Left forelimb (tissue), 1 donor: ENCODE measurements around the gene FAM169A.
"Not testable (repeated sequence)": the region's sequence is repeated elsewhere in the genome, so short reads cannot be mapped to it uniquely, and the experiment has no call there.

Source experiments
- DNase-seq: peaks from one replicate; pipeline ENCODE4 v3.0.0-alpha.2; 2018; ENCODE audit warnings: low spot score

The FAM169A gene

DNA sequence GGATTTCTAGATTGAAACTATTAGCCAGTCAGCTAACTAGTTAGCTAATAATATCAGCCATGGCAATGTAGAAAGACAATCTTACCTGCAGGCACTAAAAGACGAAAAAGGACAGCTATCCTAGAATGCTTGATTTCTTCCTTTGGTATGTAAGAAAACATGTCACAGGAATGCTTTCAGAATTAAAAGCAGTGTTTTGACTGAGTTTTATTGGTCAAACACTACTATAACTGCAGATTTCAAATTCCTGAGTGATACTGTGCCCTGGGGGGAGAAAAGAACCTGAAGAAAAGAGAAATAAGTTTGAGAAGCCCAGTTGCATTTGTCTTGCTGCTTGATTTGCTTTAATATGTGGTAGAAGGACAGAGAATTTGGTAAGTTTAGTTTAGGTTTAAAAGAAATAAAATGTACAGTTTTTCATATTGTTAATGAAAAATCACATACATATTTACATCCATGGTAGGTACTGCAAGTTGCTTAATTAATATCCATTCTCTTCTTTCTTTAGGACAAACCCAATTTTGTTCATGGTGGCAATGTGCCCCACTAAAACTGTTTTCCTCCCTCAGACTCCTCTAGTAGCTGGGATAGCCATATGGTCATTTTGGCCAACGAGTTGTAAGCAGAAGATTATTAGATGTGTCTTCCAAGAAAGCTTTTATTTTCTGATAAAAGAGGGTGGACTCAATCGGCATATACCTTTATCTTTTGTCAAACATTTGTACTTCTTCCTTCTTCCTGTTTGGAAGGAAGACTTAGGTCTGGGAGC, 4.3 kb upstream of the FAM169A start:
- no peak for DNase-seq

DNA sequence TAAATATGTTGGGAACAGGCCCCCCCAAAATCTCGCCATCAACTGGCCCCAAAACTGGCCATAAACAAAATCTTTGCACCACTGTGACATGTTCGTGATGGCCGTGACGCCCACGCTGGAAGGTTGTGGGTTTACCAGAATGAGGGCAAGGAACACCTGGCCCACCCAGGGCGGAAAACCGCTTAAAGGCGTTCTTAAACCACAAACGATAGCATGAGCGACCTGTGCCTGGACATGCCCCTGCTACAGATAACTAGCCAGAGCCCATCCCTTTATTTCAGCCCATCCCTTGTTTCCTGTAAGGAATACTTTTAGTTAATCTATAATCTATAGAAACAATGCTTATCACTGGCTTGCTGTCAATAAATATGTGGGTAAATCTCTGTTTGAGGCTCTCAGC, 3.2 kb upstream of the FAM169A start:
- not testable (repeated sequence) for DNase-seq

DNA sequence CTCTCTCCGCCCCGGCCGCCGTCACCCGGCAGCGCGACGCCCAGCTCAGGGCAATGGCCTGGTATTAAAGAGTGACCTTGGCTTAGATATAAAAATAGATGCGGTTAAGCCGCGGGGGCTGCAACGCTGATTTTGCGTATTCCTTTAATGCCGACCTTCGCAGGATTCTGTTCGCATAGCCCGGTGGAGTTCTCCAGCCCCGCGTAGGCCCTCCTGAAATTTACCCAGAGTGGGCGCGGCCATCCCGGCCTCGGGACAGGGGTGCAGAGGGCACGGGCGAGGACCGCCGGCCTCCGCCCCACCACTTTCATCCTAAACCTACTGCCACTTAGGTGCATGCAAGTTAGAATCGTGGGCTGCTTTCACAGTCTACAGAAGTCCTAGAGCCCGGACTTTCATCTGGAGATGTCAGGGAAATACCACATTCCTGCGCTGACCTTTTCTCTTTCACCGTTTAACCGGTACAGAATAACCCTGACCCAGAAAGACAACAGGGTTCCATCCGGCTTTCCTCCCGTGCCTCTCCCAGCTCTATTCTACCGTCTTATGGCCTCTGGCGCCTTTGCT, 492 bp upstream of the FAM169A start:
- no peak for DNase-seq

DNA sequence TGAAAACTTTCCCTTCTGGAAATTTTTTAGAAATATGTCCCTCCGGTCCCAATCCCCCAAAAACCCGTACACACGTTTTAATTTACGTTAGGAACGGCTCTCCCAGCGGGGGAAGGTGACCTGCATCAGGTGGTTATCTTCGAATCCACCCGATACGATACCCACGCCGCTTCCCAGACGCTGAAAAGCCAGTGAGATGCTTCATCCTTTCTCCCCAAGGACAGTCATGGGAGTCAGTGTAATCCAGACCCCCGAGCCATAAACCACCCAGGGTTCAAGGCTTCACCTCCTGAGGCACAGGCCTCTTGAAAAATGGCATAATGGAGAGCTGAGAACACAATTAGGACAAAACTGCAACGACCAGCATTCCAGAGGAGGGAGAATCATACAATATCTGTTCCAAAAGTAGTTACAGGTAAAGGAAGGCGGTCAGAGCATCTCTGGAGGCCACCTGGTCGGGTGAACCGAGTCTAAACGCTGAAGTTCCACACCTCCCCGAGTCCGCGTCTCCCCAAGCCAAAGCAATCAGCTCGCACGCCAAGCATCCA, 857 bp downstream of the FAM169A start:
- DNase-seq: no peak

DNA sequence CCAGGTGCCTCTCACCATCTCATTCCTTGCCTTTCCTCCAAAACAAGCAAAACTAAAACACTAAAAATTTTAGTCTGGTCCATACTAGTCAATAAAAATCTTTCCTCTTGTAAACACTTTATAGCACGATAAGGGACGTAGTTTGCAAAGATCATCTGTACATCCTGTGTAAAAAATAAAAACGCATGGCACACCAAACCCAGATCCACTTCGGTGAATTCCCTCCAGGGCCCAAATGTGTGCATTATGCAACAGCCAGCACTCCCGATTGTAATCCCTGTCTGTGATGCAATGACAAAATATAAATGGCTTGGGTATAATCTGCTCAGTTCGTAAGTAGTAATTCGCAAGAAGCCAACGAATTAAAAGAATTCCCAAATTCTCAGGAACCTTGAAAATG, 1.4 kb downstream of the FAM169A start:
- no peak for DNase-seq

DNA sequence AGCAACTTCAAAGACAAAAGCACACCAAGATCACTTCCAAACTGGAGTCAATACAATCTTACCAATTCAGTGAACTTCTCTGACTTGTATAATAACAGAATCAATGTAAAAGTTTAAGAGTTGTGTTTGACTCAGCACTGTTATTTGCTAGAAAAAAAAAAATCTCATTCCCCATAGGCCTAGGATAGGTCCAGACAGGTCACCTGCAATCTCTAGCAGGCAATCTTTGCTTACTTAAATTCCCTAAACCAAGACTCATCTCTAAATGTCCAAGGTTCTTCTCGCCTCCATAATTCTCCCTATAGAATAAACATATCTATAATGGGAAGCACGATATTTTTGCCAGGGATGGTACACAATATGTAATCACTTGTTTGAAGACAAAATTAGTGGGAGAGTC, 2.5 kb downstream of the FAM169A start:
- no peak for DNase-seq

DNA sequence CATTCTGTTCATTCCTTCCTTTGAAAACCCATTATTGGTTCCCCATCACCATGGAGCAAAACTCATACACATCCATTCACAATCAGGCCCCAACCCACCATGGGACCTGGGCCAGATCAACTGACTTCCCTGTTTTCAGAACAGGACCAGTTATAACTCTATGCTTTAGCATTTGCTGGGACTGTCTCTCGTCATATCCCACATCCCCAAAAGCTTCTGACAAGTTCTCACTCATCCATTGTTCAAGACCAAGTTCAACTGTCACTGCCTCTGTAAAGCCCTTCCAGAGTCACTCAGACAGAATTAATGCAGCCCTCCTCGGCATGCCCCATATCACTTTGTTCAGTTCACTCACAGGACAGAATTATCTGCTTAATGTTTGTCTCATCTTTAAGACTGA, 4.0 kb downstream of the FAM169A start:
- DNase-seq: no peak

DNA sequence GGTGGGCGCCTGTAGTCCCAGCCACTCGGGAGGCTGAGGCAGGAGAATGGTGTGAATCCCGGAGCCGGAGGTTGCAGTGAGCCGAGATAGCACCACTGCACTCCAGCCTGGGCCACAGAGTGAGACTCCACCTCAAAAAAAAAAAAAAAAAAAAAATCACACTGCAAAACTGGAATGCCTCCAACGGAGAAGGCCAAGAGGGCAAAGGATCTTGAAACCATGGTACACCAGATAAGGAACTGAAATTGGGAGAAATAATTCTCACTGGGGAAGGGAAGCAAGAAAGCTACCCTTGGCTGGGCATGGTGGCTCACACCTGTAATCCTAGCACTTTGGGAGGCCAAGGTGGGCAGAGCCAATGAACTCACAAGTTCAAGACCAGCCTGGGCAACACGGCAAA, 9.2 kb downstream of the FAM169A start:
- not testable (repeated sequence) for DNase-seq

DNA sequence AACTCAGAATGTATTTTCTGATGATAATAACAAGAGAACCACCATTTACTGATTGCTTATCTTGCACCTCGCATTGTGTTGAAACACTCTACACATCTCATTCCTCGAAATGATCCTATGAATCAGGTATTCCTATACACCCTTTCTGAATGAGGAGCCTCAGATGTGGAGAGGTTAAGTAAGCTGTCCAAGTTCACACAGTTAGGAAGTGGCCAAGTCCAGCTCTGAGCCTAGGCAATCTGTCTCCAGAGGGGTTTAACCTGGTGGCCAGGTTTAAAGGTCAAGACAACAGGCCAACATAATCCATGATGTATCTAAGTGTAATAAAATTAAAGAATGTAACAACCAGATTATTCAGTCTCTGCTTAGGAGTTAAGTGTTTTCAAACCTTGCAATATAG, 12.9 kb downstream of the FAM169A start:
- DNase-seq: no peak

DNA sequence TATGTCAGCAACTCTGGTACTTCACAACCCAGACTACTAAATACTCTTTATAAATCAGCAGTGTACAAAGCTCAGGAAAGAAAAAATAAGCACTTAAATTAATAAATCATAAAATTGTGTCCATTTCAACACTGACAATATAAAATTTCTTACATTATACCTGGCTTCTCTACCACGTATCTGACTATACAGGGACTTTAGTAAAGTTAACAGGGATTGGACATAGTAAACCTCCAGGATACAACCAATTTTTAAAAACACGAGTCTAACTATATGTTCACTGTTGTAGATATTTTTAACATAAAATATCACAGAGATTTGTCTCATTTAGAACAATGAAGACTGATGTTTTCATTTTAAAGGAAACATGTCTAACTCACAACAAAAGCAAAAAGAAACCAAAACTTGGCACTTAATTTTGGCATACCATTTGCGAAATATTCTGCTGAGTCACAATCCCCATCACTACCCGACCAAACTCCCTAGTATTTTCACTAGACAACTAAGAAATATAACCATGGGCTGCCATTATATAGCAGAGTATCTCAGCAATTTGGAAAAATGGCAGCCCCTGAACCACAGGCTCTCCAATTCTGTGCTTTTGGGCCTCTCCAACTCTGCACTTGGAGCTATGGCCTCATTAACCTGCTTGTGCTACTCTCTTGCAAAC, 14.4 kb downstream of the FAM169A start:
- no peak for DNase-seq

DNA sequence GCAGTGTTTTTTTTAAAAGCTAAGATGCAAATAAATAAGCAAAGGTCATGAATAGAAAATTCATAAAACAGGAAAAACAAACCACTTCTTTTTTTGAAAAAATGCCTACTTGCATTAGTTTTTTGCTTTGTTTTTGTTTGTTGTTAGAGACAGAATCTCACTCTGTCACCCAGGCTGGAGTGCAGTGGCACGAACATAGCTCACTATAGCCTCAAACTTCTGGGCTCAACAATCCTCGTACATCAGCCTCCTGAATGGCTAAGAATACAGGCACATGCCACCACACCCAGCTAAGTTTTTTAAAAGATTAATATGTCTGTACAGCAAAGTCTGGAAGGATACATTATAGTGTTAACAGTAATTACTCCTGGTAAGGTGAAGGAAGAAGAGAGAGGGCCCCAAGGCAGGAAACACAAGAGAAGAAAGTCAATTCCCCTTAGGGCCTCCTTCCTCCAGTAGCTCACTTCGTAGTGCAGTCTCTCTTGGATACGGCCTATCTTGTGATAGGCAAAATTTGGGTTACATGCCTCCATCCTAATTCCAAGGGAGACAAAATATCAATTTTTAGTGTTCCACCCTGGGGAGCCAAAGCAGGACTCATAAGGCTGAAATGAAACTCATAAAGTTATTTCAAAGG, 15.3 kb downstream of the FAM169A start:
- no peak for DNase-seq

DNA sequence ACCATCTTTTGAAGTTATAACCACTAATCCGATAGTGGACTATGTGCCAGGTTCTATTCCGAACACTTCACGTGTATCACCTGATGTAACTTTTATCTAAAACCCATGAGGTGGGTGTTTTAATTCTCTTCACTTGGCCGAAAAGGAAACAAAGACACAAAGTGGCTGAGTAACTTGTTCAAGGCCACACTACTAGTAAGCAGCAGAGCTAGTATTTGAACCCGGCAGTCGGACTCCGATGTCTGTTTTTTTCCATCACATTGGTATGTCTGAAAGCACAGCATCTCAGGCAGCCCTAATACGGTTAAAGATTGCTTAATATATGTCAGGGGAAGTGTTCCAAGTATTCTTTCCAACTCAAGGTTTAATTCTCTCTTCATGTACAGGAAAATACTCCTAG, 16.2 kb downstream of the FAM169A start:
- no peak for DNase-seq

DNA sequence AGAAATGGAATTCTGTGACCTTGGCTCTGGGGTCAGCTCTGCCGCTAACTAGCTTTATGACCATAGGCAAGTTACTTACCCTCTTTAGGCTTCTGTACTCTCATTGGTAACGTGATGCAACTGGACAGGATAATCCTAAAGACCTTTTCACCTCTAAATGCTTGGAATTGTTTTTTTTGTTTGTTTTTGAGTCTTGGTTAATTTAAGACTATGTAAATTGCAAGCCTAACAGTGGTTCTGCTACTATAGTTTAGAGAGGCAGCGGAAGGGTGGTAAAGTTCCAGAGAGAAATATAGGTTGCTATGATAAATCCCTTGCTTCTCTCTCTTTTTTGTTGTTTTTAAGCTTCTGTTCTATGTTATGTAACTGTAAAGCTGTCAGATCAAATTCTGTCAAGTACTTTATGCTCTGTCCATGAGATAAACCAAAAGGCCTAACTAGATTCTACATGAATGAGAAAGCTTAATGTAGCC, 17.6 kb downstream of the FAM169A start:
- no peak for DNase-seq

DNA sequence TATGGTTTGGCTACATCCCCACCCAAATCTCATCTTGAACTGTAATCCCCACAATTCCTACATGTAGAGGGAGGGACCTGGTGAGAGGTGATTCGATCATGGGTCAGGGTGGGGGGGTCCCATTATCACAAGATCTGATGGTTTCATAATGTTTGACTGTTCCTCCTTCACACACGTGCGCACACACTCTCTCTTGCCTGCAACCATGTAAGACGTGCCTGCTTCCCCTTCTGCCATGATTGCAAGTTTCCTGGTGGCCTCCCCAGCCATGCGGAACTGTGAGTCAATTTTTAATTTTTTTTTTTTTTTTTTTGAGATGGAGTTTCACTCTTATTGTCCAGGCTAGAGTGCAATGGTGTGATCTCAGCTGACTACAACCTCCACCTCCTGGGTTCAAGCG, 27.0 kb downstream of the FAM169A start:
- DNase-seq: no peak

DNA sequence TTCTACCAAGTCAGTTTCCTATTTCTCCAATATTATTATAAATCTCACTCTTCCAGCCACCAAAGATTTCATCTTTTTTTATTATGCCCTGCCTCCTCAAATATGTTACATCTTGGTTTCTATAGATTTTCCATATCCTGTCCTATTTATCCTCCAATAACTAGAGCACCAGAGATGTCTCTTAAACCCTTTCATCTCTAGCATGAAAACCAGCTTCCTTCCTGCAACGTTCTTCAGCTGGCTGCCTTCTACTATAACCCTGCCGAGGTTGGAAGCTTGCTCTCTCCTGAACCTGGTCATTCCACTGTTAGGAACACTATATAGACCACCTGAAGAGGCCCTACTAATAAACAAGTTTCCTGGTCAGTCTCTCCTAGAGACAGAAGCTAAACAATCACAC, 27.9 kb downstream of the FAM169A start:
- no peak for DNase-seq

DNA sequence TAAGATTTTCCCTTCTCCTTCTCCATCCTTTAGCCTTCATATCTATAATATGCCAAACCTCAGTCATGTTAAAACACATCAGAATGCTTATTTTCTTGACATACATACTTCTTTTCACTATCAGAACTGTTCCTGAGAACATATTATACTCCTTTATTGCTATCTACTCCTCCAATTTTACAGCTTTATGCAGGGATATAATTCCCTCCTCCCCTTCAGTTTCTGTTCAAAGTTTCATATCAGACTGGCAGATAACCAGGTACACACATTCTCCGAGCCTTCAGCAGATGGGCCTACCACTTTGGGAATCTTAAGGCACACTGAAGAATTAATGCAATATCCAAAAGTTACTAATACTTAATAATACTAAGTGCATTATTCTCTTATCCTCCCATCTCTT, 29.1 kb downstream of the FAM169A start:
- DNase-seq: no peak

DNA sequence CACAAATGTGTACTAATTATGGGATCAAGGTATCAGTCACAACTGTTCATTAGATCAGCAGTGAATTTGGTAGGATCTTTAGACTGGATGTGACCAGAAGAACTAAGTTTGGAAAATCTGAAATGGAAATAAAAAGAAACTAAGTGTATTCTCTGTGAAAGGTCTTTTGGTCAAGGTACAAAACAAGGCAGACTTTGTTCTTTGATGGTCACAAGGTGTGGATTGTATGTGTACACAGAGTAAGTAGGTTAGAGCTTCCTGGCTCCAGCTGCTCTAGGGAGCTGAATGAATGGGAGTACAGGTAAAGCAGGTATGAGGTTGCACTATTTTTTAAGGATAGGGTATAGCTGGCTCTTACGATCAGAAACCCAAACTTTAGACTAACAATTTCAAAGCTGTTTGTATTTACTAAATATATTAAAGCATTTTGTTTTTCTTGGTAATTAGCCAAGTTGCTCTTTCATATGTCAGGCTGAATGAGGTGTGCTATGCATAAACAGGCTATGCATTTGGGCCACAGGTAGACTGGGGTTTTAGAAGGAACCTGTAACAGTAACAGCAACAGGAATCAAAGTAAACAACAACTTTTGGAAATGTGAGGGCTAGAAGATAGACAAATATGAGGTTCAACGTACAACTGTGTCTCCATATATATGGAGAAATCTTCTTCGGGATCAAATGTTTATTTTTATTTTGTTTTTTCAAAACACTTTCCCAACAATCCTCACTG, 32.5 kb downstream of the FAM169A start:
- DNase-seq: no peak

DNA sequence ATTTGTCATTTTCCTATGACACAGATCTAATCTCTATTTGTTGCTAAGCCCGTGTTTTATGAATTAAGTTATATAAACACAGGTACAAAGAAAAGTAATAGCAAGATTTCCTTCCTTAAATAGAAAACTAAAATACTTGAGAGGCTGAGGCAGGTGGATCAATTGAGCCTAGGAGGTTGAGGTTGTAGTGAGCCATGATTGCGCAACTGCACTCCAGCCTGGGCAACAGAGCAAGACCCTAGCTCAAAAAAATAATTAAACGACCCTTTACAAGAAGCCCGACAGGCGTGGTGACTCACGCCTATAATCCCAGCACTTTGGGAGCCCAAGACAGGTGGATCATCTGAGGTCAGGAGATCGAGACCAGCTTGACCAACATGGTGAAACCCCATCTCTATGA, 36.8 kb downstream of the FAM169A start:
- DNase-seq: no peak

DNA sequence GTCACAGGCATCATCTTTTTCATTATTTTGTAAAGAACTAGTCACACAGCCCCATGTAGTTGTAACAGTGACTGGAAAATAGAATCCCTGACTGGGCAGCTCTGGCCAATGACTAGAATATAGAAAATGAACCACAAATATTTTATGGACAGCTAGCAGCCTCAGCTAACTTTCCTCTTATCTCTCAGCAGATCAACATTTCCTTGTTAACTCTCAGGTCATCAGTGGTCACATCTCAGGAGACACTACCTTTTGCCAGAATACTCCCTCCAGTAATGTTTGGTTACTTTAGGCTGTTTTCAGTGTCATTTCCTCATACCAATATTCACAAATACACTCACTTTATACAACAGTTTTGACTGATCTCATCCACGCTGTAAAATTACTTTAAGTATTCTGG, 43.9 kb downstream of the FAM169A start:
- DNase-seq: no peak

DNA sequence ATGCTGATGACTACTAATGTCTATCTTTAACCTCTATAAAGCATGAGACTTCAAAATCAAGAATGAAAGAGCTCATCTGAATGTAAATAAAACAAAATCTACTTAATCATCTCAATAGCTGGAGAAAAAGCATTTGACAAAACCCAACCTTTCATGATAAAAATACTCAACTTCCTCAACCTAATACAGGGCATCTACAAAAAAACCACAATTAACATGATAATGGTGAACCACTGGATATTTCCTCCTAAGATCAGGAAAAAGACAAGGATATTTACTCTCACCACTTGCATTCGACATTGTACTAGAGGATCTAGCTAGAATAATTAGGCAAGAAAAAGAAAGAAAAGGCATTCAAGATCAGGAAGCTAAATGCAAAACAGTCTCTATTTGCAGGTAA, 49.3 kb downstream of the FAM169A start:
- no peak for DNase-seq

DNA sequence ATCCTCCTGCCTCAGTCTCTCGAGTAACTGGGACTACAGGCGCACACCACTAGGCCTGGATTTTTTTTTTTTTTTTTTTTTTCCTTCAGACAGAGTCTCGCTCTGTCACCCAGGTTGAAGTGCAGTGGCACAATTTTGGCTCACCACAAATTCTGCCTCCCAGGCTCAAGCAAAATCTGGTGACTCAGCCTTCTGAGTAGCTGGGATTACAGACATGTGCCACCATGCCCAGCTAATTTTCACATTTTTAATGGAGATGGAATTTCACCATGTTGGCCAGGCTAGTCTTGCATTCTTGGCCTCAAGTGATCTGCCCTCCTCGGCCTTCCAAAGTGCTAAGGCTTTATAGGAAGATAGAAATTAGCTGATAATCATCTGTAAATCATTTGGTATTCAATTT, 55.3 kb downstream of the FAM169A start:
- no peak for DNase-seq

DNA sequence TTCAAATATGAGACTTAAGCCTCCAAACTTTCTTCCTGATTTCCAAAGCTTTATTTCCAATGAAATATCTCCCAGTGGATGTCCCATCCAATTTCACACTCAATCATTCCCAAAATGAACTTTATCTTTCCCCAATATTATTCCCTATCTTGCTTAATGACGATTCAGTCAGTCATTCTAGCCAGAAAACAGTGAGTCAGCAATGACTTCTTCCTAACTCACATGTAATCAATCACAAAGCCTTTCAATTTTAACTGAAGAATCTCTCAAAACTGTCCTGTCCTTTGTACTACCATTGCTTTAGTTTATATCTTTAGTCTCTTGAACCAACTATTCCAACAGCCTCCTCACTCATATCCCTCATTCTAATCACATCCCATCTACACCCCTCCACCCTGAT, 64.2 kb downstream of the FAM169A start:
- no peak for DNase-seq
